Neural cell (in vitro differentiated cells): ENCODE measurements around the gene KCNAB2. TPM values are rescaled to one million over a fixed set of nuclear protein-coding genes. Genes with fewer than 3 reads are reported as not detected.

Source experiments
- H2AFZ ChIP-seq: fragments of 200-600, 300-800 bp; sonication (generic), shearing (Covaris generic); 2 replicates; pipeline ENCODE4 v1.6.0; 2014; ENCODE audit warnings: low read depth, mild to moderate bottlenecking, antibody characterized with exemption, low read length, moderate library complexity
- H3F3A ChIP-seq: fragments of 200-600 bp; shearing (Covaris generic); 2 replicates; pipeline ENCODE4 v1.6.1; 2016; ENCODE audit warnings: mild to moderate bottlenecking, moderate library complexity, mixed read lengths, antibody characterized with exemption, low read length; ENCODE audit not compliant: insufficient read depth, poor library complexity, severe bottlenecking
- H3K27ac ChIP-seq: fragments of 200-600, 300-800 bp; sonication (generic), shearing (Covaris generic); 2 replicates; pipeline ENCODE4 v1.5.1; 2014; ENCODE audit warnings: mild to moderate bottlenecking, low read length, moderate library complexity
- H3K27me3 ChIP-seq: fragments of 300-800, 200-600 bp; sonication (generic), shearing (Covaris generic); 2 replicates; pipeline ENCODE4 v1.6.0; 2014; ENCODE audit warnings: mild to moderate bottlenecking, low read depth, low read length, moderate library complexity; ENCODE audit not compliant: insufficient read depth
- H3K36me3 ChIP-seq: fragments of 300-800, 200-600 bp; sonication (generic), shearing (Covaris generic); 2 replicates; pipeline ENCODE4 v1.5.1; 2014; ENCODE audit warnings: mild to moderate bottlenecking, antibody characterized with exemption, low read length, moderate library complexity; ENCODE audit not compliant: insufficient read depth
- H3K4me2 ChIP-seq: fragments of 300-800, 200-600 bp; sonication (generic), shearing (Covaris generic); 2 replicates; pipeline ENCODE4 v1.6.0; 2014; ENCODE audit warnings: mild to moderate bottlenecking, low read length
- H3K4me3 ChIP-seq: fragments of 300-800, 200-600 bp; sonication (generic), shearing (Covaris generic); 2 replicates; pipeline ENCODE4 v1.5.1; 2014; ENCODE audit warnings: mild to moderate bottlenecking, low read length, moderate library complexity
- H3K79me2 ChIP-seq: fragments of 200-600 bp; shearing (Covaris generic); replicated peaks from 2 replicates; pipeline ENCODE4 v1.6.0; 2014; ENCODE audit warnings: mild to moderate bottlenecking, low read length, moderate library complexity; ENCODE audit not compliant: insufficient read depth
- H3K9ac ChIP-seq: fragments of 300-800, 200-600 bp; sonication (generic), shearing (Covaris generic); 2 replicates; pipeline ENCODE4 v1.6.1; 2016; ENCODE audit warnings: mild to moderate bottlenecking, low read length, mixed read lengths
- H3K9me2 ChIP-seq: fragments of 200-600 bp; shearing (Covaris generic); 2 replicates; pipeline ENCODE4 v1.6.1; 2016; ENCODE audit warnings: mild to moderate bottlenecking, low read length, mixed read lengths; ENCODE audit not compliant: insufficient read depth
- H3K9me3 ChIP-seq: fragments of 200-600, 300-800 bp; sonication (generic), shearing (Covaris generic); 2 replicates; pipeline ENCODE4 v1.6.1; 2016; ENCODE audit warnings: mild to moderate bottlenecking, mixed run types, low read length, moderate library complexity, mixed read lengths
- H4K20me1 ChIP-seq: fragments of 200-600 bp; shearing (Covaris generic); 2 replicates; pipeline ENCODE4 v1.6.1; 2016; ENCODE audit warnings: mild to moderate bottlenecking, mixed run types; ENCODE audit not compliant: insufficient read depth
- CTCF ChIP-seq: fragments of 450-650 bp; IDR thresholded peaks from 2 replicates; pipeline ENCODE4 v1.5.1; 2014; ENCODE audit warnings: antibody characterized with exemption, mild to moderate bottlenecking, moderate library complexity; ENCODE audit not compliant: poor library complexity, severe bottlenecking
- EP300 ChIP-seq: fragments of 450-650 bp; conservative IDR thresholded peaks from 2 replicates; pipeline ENCODE4 v1.6.1; 2014; ENCODE audit warnings: antibody characterized with exemption, mild to moderate bottlenecking, moderate library complexity; ENCODE audit not compliant: poor library complexity, severe bottlenecking
- EZH2 ChIP-seq: fragments of 200-600, 300-800 bp; shearing (Covaris generic), sonication (generic); IDR thresholded peaks from 2 replicates; pipeline ENCODE4 v1.6.1; 2014; ENCODE audit warnings: antibody characterized with exemption, low read length, borderline replicate concordance, mild to moderate bottlenecking; ENCODE audit not compliant: insufficient read depth, poor library complexity, severe bottlenecking
- MXI1 ChIP-seq: fragments of 450-650 bp; conservative IDR thresholded peaks from 2 replicates; pipeline ENCODE4 v1.6.1; 2014; ENCODE audit warnings: antibody characterized with exemption, mild to moderate bottlenecking; ENCODE audit not compliant: poor library complexity, severe bottlenecking
- POLR2AphosphoS5 ChIP-seq: IDR thresholded peaks from 2 replicates; pipeline ENCODE4 v1.6.1; 2012
- RAD21 ChIP-seq: fragments of 450-650 bp; conservative IDR thresholded peaks from 2 replicates; pipeline ENCODE4 v1.6.1; 2014; ENCODE audit warnings: antibody characterized with exemption, mild to moderate bottlenecking, moderate library complexity
- REST ChIP-seq: IDR thresholded peaks from 2 replicates; pipeline ENCODE4 v1.6.1; 2012; ENCODE audit warnings: borderline replicate concordance
- SMC3 ChIP-seq: fragments of 450-650 bp; conservative IDR thresholded peaks from 2 replicates; pipeline ENCODE4 v1.6.1; 2014; ENCODE audit warnings: antibody characterized with exemption, mild to moderate bottlenecking, moderate library complexity; ENCODE audit not compliant: poor library complexity
- polyA plus RNA-seq: library from polyadenylated mRNA; depleted of rRNA; stranded (reverse); fragments of >200 nt; gene quantifications from 2 replicates; pipeline ENCODE4 v1.2.3, GENCODE V29; 2014

Gene KCNAB2
- polyA plus RNA-seq, 1 donor from 2014 or later: 11.7 TPM

GRCh38 chr1:6129313-6129712 lies 83.6 kb downstream of the KCNAB2 start:
- Histone ChIP-seq H3K79me2 (no peaks in the 10 kb centered on the region), H3K9ac (no peak overlapping the region), H3K4me3 (no peak overlapping the region), H3F3A (no peaks in the 10 kb centered on the region), H3K9me2 (no peaks in the 10 kb centered on the region), H3K36me3 (no peaks in the 10 kb centered on the region), H2AFZ (no peak overlapping the region), H4K20me1 (no peaks in the 10 kb centered on the region), H3K27me3 (no peaks in the 10 kb centered on the region), H3K9me3 (no peaks in the 10 kb centered on the region), H3K4me2 (no peak overlapping the region), H3K27ac (no peak overlapping the region)
- TF ChIP-seq CTCF (no peak), REST (no peak), POLR2AphosphoS5 (no peak), MXI1 (no peak), EP300 (no peak), RAD21 (no peak)

- Histone ChIP-seq H3K9ac (no peak overlapping the region), H3F3A (no peaks in the 10 kb centered on the region), H3K4me2 (no peak overlapping the region), H3K9me2 (no peaks in the 10 kb centered on the region), H3K27ac (no peak overlapping the region), H3K9me3 (no peaks in the 10 kb centered on the region), H3K36me3 (no peaks in the 10 kb centered on the region), H3K79me2 (no peaks in the 10 kb centered on the region), H4K20me1 (no peaks in the 10 kb centered on the region), H3K27me3 (no peaks in the 10 kb centered on the region), H3K4me3 (no peak overlapping the region), H2AFZ (no peak overlapping the region)
- TF ChIP-seq RAD21: no peak
Observed at GRCh38 chr1:6130036-6130435, 84.3 kb downstream of the KCNAB2 start.

GRCh38 chr1:6130596-6130995 lies 84.9 kb downstream of the KCNAB2 start:
- H3K36me3 ChIP-seq: no peaks in the 10 kb centered on the region
- H3F3A ChIP-seq: no peaks in the 10 kb centered on the region
- no peaks in the 10 kb centered on the region for H3K9me2 ChIP-seq
- H3K27ac ChIP-seq: no peak overlapping the region
- no peak overlapping the region for H3K9ac ChIP-seq
- no peaks in the 10 kb centered on the region for H3K9me3 ChIP-seq
- no peak for TF ChIP-seq EZH2
- no peak for TF ChIP-seq SMC3
- no peak for TF ChIP-seq POLR2AphosphoS5
- H4K20me1 ChIP-seq: no peaks in the 10 kb centered on the region
- H3K4me3 ChIP-seq: no peak overlapping the region
- no peaks in the 10 kb centered on the region for H3K27me3 ChIP-seq
- no peak overlapping the region for H3K4me2 ChIP-seq
- H3K79me2 ChIP-seq: no peaks in the 10 kb centered on the region
- H2AFZ ChIP-seq: no peak overlapping the region
